Esophagus muscularis mucosa (tissue), 4 donors: ENCODE measurements around the gene RFFL. TPM values are rescaled to one million over a fixed set of nuclear protein-coding genes. Genes with fewer than 3 reads are reported as not detected.

ENCODE experiments used
- DNase-seq: peaks from one replicate; pipeline ENCODE4 v3.0.0-alpha.2; 2017; ENCODE audit errors: extremely low spot score
- H3K27ac ChIP-seq, 4 donors: fragments of 200-600 bp; sonication (generic); replicated peaks in 1 of 4; 1 replicate in 3 of 4; 2 replicates in 1 of 4; pipeline ENCODE4 v1.5.1; 2016 to 2019; ENCODE audit warnings: mild to moderate bottlenecking in 1 of 4
- H3K27me3 ChIP-seq, 4 donors: fragments of 200-600 bp; sonication (generic); one replicate each; pipeline versions ENCODE4 v1.5.1 to v1.6.0; 2016 to 2019
- H3K36me3 ChIP-seq, 4 donors: fragments of 200-600 bp; sonication (generic); one replicate each; pipeline ENCODE4 v1.5.1; 2016 to 2019
- H3K4me1 ChIP-seq, 4 donors: fragments of 200-600 bp; sonication (generic); one replicate each; pipeline ENCODE4 v1.5.1; 2016 to 2019
- H3K4me3 ChIP-seq, 4 donors: fragments of 200-600 bp; sonication (generic); 1 replicate in 2 of 4; 2 replicates in 2 of 4; pipeline ENCODE4 v1.5.1; 2016 to 2019; ENCODE audit warnings: mild to moderate bottlenecking in 4 of 4, moderate library complexity in 1 of 4
- H3K9me3 ChIP-seq, 4 donors: fragments of 200-600 bp; sonication (generic); 1 replicate in 3 of 4; 2 replicates in 1 of 4; pipeline ENCODE4 v1.5.1; 2016 to 2019
- CTCF ChIP-seq, 3 experiments: fragments of 200-600 bp in 2 of 3; fragments of 450-650 bp in 1 of 3; sonication (generic) in 2 of 3; IDR thresholded peaks; one replicate each; pipeline ENCODE4 v1.5.1; 2017 to 2019; ENCODE audit warnings: antibody characterized with exemption in 3 of 3, mild to moderate bottlenecking in 2 of 3, moderate library complexity in 1 of 3
- EP300 ChIP-seq: sonication (generic); formaldehyde crosslinking; IDR thresholded peaks from one replicate; pipeline ENCODE4 v1.6.1; 2017; ENCODE audit warnings: antibody characterized with exemption
- POLR2A ChIP-seq: fragments of 450-650 bp; IDR thresholded peaks from one replicate; pipeline ENCODE4 v1.6.1; 2017; ENCODE audit warnings: antibody characterized with exemption, moderate library complexity, mild to moderate bottlenecking, low read depth
- POLR2AphosphoS5 ChIP-seq, 2 donors: sonication (generic); formaldehyde crosslinking; IDR thresholded peaks; one replicate each; pipeline ENCODE4 v1.6.1; 2017; ENCODE audit warnings: antibody characterized with exemption in 2 of 2
- WGBS: methylation state at CpG from one replicate; pipeline ENCODE4 v1.1.5; 2018; 5-methylcytosine and 5-hydroxymethylcytosine counted together
- intact Hi-C: fragments of 100-400 bp; cut with DNase I; formaldehyde crosslinking; loops from one replicate; pipeline ENCODE4 v1.15.1; 2023
- total RNA-seq, 4 donors: library from RNA; depleted of rRNA; stranded (reverse); fragments of >200 nt; gene quantifications; one replicate each; pipeline versions ENCODE4 v1.1.0 to v1.2.1, GENCODE V29; 2016

Gene RFFL
- total RNA-seq, 4 donors from 2014 or later, result 19.5 to 40.9 (median 33.3) TPM

GRCh38 chr17:35076874-35077273 lies 13.4 kb upstream of the RFFL start:
- WGBS, result 91% methylated on average over 1 of the region's 1 CpG
- TF ChIP-seq CTCF (IDR thresholded peaks at IDR 0.05) (no peak), POLR2AphosphoS5 (IDR thresholded peaks at IDR 0.05) (no peak), EP300 (no peak)
- no peaks in the 10 kb centered on the region for H3K36me3 ChIP-seq
- H3K27me3 ChIP-seq, result no peaks in the 10 kb centered on the region
- no peak overlapping the region for H3K4me3 ChIP-seq
- DNase-seq, result no peak
- H3K4me1 ChIP-seq, result peaks cover 0 to 43% (median 16%) of the 10 kb centered on the region in 4 donors
- H3K9me3 ChIP-seq, result no peaks in the 10 kb centered on the region
- intact Hi-C loops, result no loop called here
- H3K27ac ChIP-seq, result no peak overlapping the region

- no peak overlapping the region for H3K4me3 ChIP-seq
- intact Hi-C loops, result no loop called here
- DNase-seq, result no peak
- H3K4me1 ChIP-seq, result peaks cover 0 to 25% (median 9%) of the 10 kb centered on the region in 4 donors
- WGBS, result 78% methylated on average over 2 of the region's 2 CpGs
- H3K27me3 ChIP-seq, result no peaks in the 10 kb centered on the region
- no peaks in the 10 kb centered on the region for H3K9me3 ChIP-seq
- no peak overlapping the region for H3K27ac ChIP-seq
- H3K36me3 ChIP-seq, result no peaks in the 10 kb centered on the region
- no peak for TF ChIP-seq EP300
Measured at GRCh38 chr17:35074711-35075707, 11.5 kb upstream of the RFFL start.

GRCh38 chr17:35073991-35074627 lies 10.6 kb upstream of the RFFL start:
- no peak overlapping the region for H3K4me3 ChIP-seq
- DNase-seq, result no peak
- no peaks in the 10 kb centered on the region for H3K9me3 ChIP-seq
- peaks cover 0 to 23% (median 9%) of the 10 kb centered on the region in 4 donors for H3K4me1 ChIP-seq
- WGBS, result 90% methylated on average over 5 of the region's 5 CpGs
- H3K36me3 ChIP-seq, result no peaks in the 10 kb centered on the region
- intact Hi-C loops, result no loop called here
- no peak overlapping the region for H3K27ac ChIP-seq
- H3K27me3 ChIP-seq, result no peaks in the 10 kb centered on the region
- TF ChIP-seq POLR2A (no peak), EP300 (no peak), POLR2AphosphoS5 (IDR thresholded peaks at IDR 0.05) (no peak)

- Histone ChIP-seq H3K4me1 (peaks cover 0 to 23% (median 9%) of the 10 kb centered on the region in 4 donors), H3K27me3 (no peaks in the 10 kb centered on the region), H3K4me3 (no peak overlapping the region), H3K36me3 (no peaks in the 10 kb centered on the region), H3K9me3 (no peaks in the 10 kb centered on the region), H3K27ac (no peak overlapping the region)
- DNase-seq, result no peak
- intact Hi-C loops, result no loop called here
- 90% methylated on average over 3 of the region's 3 CpGs for WGBS
- TF ChIP-seq POLR2AphosphoS5 (IDR thresholded peaks at IDR 0.05) (no peak), EP300 (no peak), POLR2A (no peak), CTCF (IDR thresholded peaks at IDR 0.05) (no peak)
Measured at GRCh38 chr17:35073183-35073790, 9.8 kb upstream of the RFFL start.

- no peak overlapping the region for H3K4me3 ChIP-seq
- WGBS, result 79% methylated on average over 2 of the region's 2 CpGs
Measured at GRCh38 chr17:35069311-35069710, 5.8 kb upstream of the RFFL start.

More at GRCh38 chr17:35069311-35069710, 5.8 kb upstream of the RFFL start:
- intact Hi-C loops, result no loop called here
- TF ChIP-seq POLR2AphosphoS5 (IDR thresholded peaks at IDR 0.05) (no peak), CTCF (IDR thresholded peaks at IDR 0.05) (no peak), POLR2A (no peak), EP300 (no peak)
- Histone ChIP-seq H3K36me3 (no peaks in the 10 kb centered on the region), H3K4me1 (peaks cover 3 to 9% (median 4%) of the 10 kb centered on the region in 4 donors), H3K27me3 (no peaks in the 10 kb centered on the region), H3K27ac (no peak overlapping the region), H3K9me3 (no peaks in the 10 kb centered on the region)
- no peak for DNase-seq
